Measurements from ENCODE around the gene SLC18A2. TPM values are rescaled to one million over a fixed set of nuclear protein-coding genes. Genes with fewer than 3 reads are reported as not detected.

The SLC18A2 gene
- total and polyA plus RNA-seq, 9 of the 15 experiments (the other 6 are each of a cell fraction or from before 2014, with no cell fraction given) = 0.03 to 5.4 (median 0.40) TPM

- Histone ChIP-seq H3K27ac (ENCODE audit: extremely low read depth, low read depth, low read length) (no peak overlapping the region), H3K4me1 (replicated peaks in 1 of 2; ENCODE audit: control insufficient read depth in 2 of 2, insufficient read depth in 2 of 2, low read length in 2 of 2) (peaks cover 0 to 19% of the 10 kb centered on the region in 2 experiments; a peak in 3 of 5 replicates), H2AFZ (ENCODE audit: low read depth, low read length) (peak overlapping the region; percentile 85; the same call in 1 of the 2 replicates), H3K36me3 (ENCODE audit: control insufficient read depth, insufficient read depth, low read length) (no peaks in the 10 kb centered on the region), H3K9ac (ENCODE audit: insufficient read depth in 1 of 2, low read depth in 2 of 2, low read length in 2 of 2) (peak overlapping the region in 1 of 2 experiments; percentile 28; a peak in 2 of 4 replicates), H3K9me3 (replicated peaks; ENCODE audit: control insufficient read depth, insufficient read depth, low read depth, low read length) (no peaks in the 10 kb centered on the region), H3K79me2 (ENCODE audit: control insufficient read depth, insufficient read depth, low read length) (no peaks in the 10 kb centered on the region), H3K4me3 (peak overlapping the region; percentile 26), H3K4me2 (ENCODE audit: insufficient read depth, low read length) (no peak overlapping the region), H3K27me3 (ENCODE audit: control insufficient read depth in 2 of 2, insufficient read depth in 2 of 2, low read length in 2 of 2) (peaks cover 5 to 33% of the 10 kb centered on the region in 2 experiments; a peak in 4 of 5 replicates), H4K20me1 (replicated peaks; ENCODE audit: control insufficient read depth, insufficient read depth, low read length) (no peaks in the 10 kb centered on the region; the same call in 1 of the 2 replicates), H3K9me1 (ENCODE audit: control insufficient read depth, insufficient read depth, low read length) (no peaks in the 10 kb centered on the region)
- in situ Hi-C loops (cut with MboI) (loop anchor here (25.0 kb wide), 1 partner anchor 1020 kb away; no protein-coding TSS in a partner anchor), intact Hi-C loops (cut with micrococcal nuclease) (loop anchor here (2.0 kb wide), 2 partner anchors 104 to 232 kb away; no protein-coding TSS in a partner anchor)
- FAIRE-seq = no peak
- DNase-seq (ENCODE audit: extremely low read depth in 1 of 4, low spot score in 3 of 4) = no peak
- ChIA-PET CTCF (ENCODE audit: low intra/inter-chr PET ratio) (interaction anchor here (1.1 to 3.5 kb wide), 4 partner anchors 102 to 1041 kb away, joined by 3 to 57 read pairs (median 4); no protein-coding TSS in a partner anchor), POLR2A (interaction anchor here (0.7 to 0.9 kb wide), 2 partner anchors 31 to 110 kb away, joined by 3 read pairs; no protein-coding TSS in a partner anchor)
- ATAC-seq = no peak
- TF ChIP-seq EHMT2 (IDR thresholded peaks at IDR 0.05) = no peak
- 0 out of 2 replicates have a peak, but pooled peaks have one; percentile 8 for TF ChIP-seq ZNF263 (CRISPR knock-in tag; IDR thresholded peaks at IDR 0.05; ENCODE audit: borderline replicate concordance)
- no peak for TF ChIP-seq POLR2H (tag; IDR thresholded peaks at IDR 0.05; ENCODE audit: low read depth)
- BruUV-seq (replicated peaks) = no TSS peak
- 22% methylated on average over 15 of the region's 22 CpGs for WGBS (ENCODE audit: insufficient coverage, low coverage, missing lambda C conversion rate)
Measured at GRCh38 chr10:117217196-117217761, 23.6 kb upstream of the SLC18A2 start.

GRCh38 chr10:117218654-117219053 is 22.3 kb upstream of the SLC18A2 start:
- H3K9ac ChIP-seq (ENCODE audit: insufficient read depth in 1 of 2, low read depth in 2 of 2, low read length in 2 of 2) = no peak overlapping the region
- no peak overlapping the region for H3K27ac ChIP-seq (ENCODE audit: extremely low read depth, low read depth, low read length)
- H3K79me2 ChIP-seq (ENCODE audit: control insufficient read depth, insufficient read depth, low read length) = no peaks in the 10 kb centered on the region
- H3K4me2 ChIP-seq (ENCODE audit: insufficient read depth, low read length) = no peak overlapping the region
- 6% methylated on average over 8 of the region's 8 CpGs for WGBS (ENCODE audit: insufficient coverage, low coverage, missing lambda C conversion rate)
- no peaks in the 10 kb centered on the region; the same call in 1 of the 2 replicates for H4K20me1 ChIP-seq (replicated peaks; ENCODE audit: control insufficient read depth, insufficient read depth, low read length)
- no TSS peak for BruUV-seq (replicated peaks)
- peaks cover 5 to 37% of the 10 kb centered on the region in 2 experiments; a peak in 4 of 5 replicates for H3K27me3 ChIP-seq (ENCODE audit: control insufficient read depth in 2 of 2, insufficient read depth in 2 of 2, low read length in 2 of 2)
- CTCF ChIA-PET (ENCODE audit: low intra/inter-chr PET ratio) = interaction anchor here (3.5 kb wide), 1 partner anchor 101 kb away, joined by 57 read pairs; no protein-coding TSS in a partner anchor
- POLR2A ChIA-PET = interaction anchor here (0.6 kb wide), 1 partner anchor 285 kb away, joined by 3 read pairs; no protein-coding TSS in a partner anchor
- ATAC-seq (peak; percentile 76), FAIRE-seq (no peak), DNase-seq (ENCODE audit: extremely low read depth in 1 of 4, low spot score in 3 of 4) (peak in 3 of 4 experiments; percentile 18 to 48 (median 37))
- no peaks in the 10 kb centered on the region for H3K9me3 ChIP-seq (replicated peaks; ENCODE audit: control insufficient read depth, insufficient read depth, low read depth, low read length)
- H3K4me3 ChIP-seq = no peak overlapping the region
- intact Hi-C loops (cut with micrococcal nuclease) (no loop called here), in situ Hi-C loops (cut with MboI) (loop anchor here (25.0 kb wide), 1 partner anchor 1019 kb away; no protein-coding TSS in a partner anchor)
- no peaks in the 10 kb centered on the region for H3K36me3 ChIP-seq (ENCODE audit: control insufficient read depth, insufficient read depth, low read length)
- H3K9me1 ChIP-seq (ENCODE audit: control insufficient read depth, insufficient read depth, low read length) = no peaks in the 10 kb centered on the region
- H2AFZ ChIP-seq (ENCODE audit: low read depth, low read length) = no peak overlapping the region
- H3K4me1 ChIP-seq (replicated peaks in 1 of 2; ENCODE audit: control insufficient read depth in 2 of 2, insufficient read depth in 2 of 2, low read length in 2 of 2) = peaks cover 0 to 19% of the 10 kb centered on the region in 2 experiments; a peak in 3 of 5 replicates
- TF ChIP-seq RBM25 (IDR thresholded peaks at IDR 0.05; ENCODE audit: low read depth, low read length, severe bottlenecking) = peak; percentile 50
- no peak for TF ChIP-seq ZNF280A (IDR thresholded peaks at IDR 0.05; ENCODE audit: low read depth, partially characterized antibody)
- no peak for TF ChIP-seq SAP30 (IDR thresholded peaks at IDR 0.05; ENCODE audit: borderline replicate concordance, insufficient read depth, low read depth, low read length, poor library complexity, severe bottlenecking)
- no peak for TF ChIP-seq CC2D1A (IDR thresholded peaks at IDR 0.05)
- TF ChIP-seq UBTF (IDR thresholded peaks at IDR 0.05; ENCODE audit: borderline replicate concordance in 1 of 2, low read depth in 2 of 2, low read length in 2 of 2) = no peak
